GM12878 (cell line): ENCODE measurements around the gene HIVEP1. TPM values are rescaled to one million over a fixed set of nuclear protein-coding genes. Genes with fewer than 3 reads are reported as not detected.

Experiments
- ATAC-seq: fragments of 200-7000 bp; cut with Tn5 transposase; 3 replicates; pipeline ENCODE4 v1.9.1; 2020; ENCODE audit warnings: mild to moderate bottlenecking, moderate library complexity
- BruUV-seq: library from RNA; stranded (reverse); fragments of 400-500 nt; replicated peaks from 2 replicates; lab custom pipeline; 2021; lab: Mats Ljungman, UMichigan
- CTCF ChIA-PET: fragments of 300-600 bp; sonication (Branson Sonifier 250); formaldehyde crosslinking; extraction: SDS; loops from one replicate; lab custom pipeline; 2021; ENCODE audit warnings: inconsistent platforms; lab: Yijun Ruan, JAX
- POLR2A ChIA-PET: fragments of 350-600 bp; formaldehyde crosslinking; extraction: SDS; loops from one replicate; lab custom pipeline; 2021; ENCODE audit warnings: inconsistent platforms; lab: Charles Lee
- RAD21 ChIA-PET: fragments of 300-600 bp; sonication (Branson Sonifier 250); formaldehyde crosslinking; loops from one replicate; lab custom pipeline; 2023; ENCODE audit warnings: antibody characterized with exemption; ENCODE audit not compliant: unreplicated experiment; lab: Charles Lee
- SMC1A ChIA-PET: fragments of 300-600 bp; sonication (Branson Sonifier 250); formaldehyde crosslinking; loops from one replicate; lab custom pipeline; 2023; ENCODE audit not compliant: unreplicated experiment, uncharacterized antibody; lab: Charles Lee
- DNase-seq: peaks from one replicate; pipeline ENCODE4 v3.0.0-alpha.2; 2011; ENCODE audit warnings: low read depth, low spot score
- FAIRE-seq: peaks from 3 replicates; lab custom pipeline; 2011; peaks lifted over from hg19 to GRCh38; lab: Jason Lieb, UNC
- H2AFZ ChIP-seq: 2 replicates; pipeline ENCODE4 v1.6.0; 2011; ENCODE audit warnings: low read depth, low read length, control low read depth; ENCODE audit not compliant: control insufficient read depth
- H3K27ac ChIP-seq: 2 replicates; pipeline ENCODE4 v1.5.1; 2011; ENCODE audit warnings: control low read depth; ENCODE audit not compliant: control insufficient read depth, insufficient read depth
- H3K27me3 ChIP-seq, 2 experiments: replicated peaks in 1 of 2; 2 replicates each; pipeline versions ENCODE4 v1.6.0 to v1.6.1; 2011; ENCODE audit warnings: low read length in 1 of 2; ENCODE audit not compliant: control insufficient read depth in 2 of 2, insufficient read depth in 2 of 2
- H3K36me3 ChIP-seq, 2 experiments: 2 replicates each; pipeline ENCODE4 v1.5.1; 2011; ENCODE audit warnings: low read length in 1 of 2; ENCODE audit not compliant: control insufficient read depth in 2 of 2, insufficient read depth in 2 of 2
- H3K4me1 ChIP-seq: 2 replicates; pipeline ENCODE4 v1.6.1; 2011; ENCODE audit warnings: mild to moderate bottlenecking, low read length, moderate library complexity, mixed read lengths; ENCODE audit not compliant: control insufficient read depth, insufficient read depth
- H3K4me2 ChIP-seq: 2 replicates; pipeline ENCODE4 v1.6.0; 2011; ENCODE audit warnings: control low read depth; ENCODE audit not compliant: control insufficient read depth, insufficient read depth
- H3K4me3 ChIP-seq: fragments of 200-600 bp; sonication (generic); 2 replicates; pipeline ENCODE4 v1.5.1; 2016
- H3K79me2 ChIP-seq: 2 replicates; pipeline ENCODE4 v1.6.0; 2011; ENCODE audit warnings: low read length; ENCODE audit not compliant: control insufficient read depth, insufficient read depth
- H3K9ac ChIP-seq: 2 replicates; pipeline ENCODE4 v1.8.0; 2011; ENCODE audit warnings: low read length, control low read depth, mixed read lengths; ENCODE audit not compliant: control insufficient read depth, insufficient read depth
- H3K9me3 ChIP-seq: replicated peaks from 3 replicates; pipeline ENCODE4 v1.5.1; 2011; ENCODE audit warnings: mild to moderate bottlenecking, low read length; ENCODE audit not compliant: control insufficient read depth, insufficient read depth
- H4K20me1 ChIP-seq: 2 replicates; pipeline ENCODE4 v1.6.0; 2011; ENCODE audit not compliant: control insufficient read depth, insufficient read depth
- CBFB ChIP-seq: IDR thresholded peaks from 2 replicates; pipeline ENCODE4 v1.6.1; 2016; ENCODE audit warnings: antibody characterized with exemption, low read depth
- CBX3 ChIP-seq: fragments of 200-600 bp; sonication (generic); IDR thresholded peaks from 2 replicates; pipeline ENCODE4 v1.6.1; 2016; ENCODE audit warnings: low read depth, borderline replicate concordance
- CREB1 ChIP-seq: IDR thresholded peaks from 2 replicates; pipeline ENCODE4 v1.6.1; 2012; ENCODE audit warnings: low read depth, mild to moderate bottlenecking, inconsistent platforms
- ESRRA ChIP-seq: IDR thresholded peaks from 2 replicates; pipeline ENCODE4 v1.6.1; 2012; ENCODE audit warnings: mild to moderate bottlenecking, low read length, improper control_type of control experiment
- IKZF2 ChIP-seq, 2 experiments: fragments of 450-650 bp; IDR thresholded peaks; 2 replicates each; pipeline ENCODE4 v1.6.1; 2017; ENCODE audit warnings: mild to moderate bottlenecking in 2 of 2, moderate library complexity in 2 of 2
- MTA3 ChIP-seq: IDR thresholded peaks from 2 replicates; pipeline ENCODE4 v1.6.1; 2012; ENCODE audit warnings: low read length, inconsistent platforms, borderline replicate concordance
- NFIC ChIP-seq: IDR thresholded peaks from 2 replicates; pipeline ENCODE4 v1.6.1; 2012; ENCODE audit warnings: low read depth, mild to moderate bottlenecking, inconsistent platforms, low read length, moderate library complexity
- PAX5 ChIP-seq: IDR thresholded peaks from 2 replicates; pipeline ENCODE4 v1.6.1; 2011; ENCODE audit warnings: low read depth, low read length, borderline replicate concordance
- PML ChIP-seq: IDR thresholded peaks from 2 replicates; pipeline ENCODE4 v1.6.1; 2012; ENCODE audit warnings: low read length, inconsistent platforms
- POLR2AphosphoS2 ChIP-seq: IDR thresholded peaks from 2 replicates; pipeline ENCODE4 v1.6.1; 2011; ENCODE audit warnings: low read depth, mild to moderate bottlenecking, low read length, improper control_type of control experiment, moderate library complexity
- POU2F2 ChIP-seq: IDR thresholded peaks from 3 replicates; pipeline ENCODE4 v1.6.1; 2011; ENCODE audit warnings: low read depth, mild to moderate bottlenecking, low read length, borderline replicate concordance
- RELB ChIP-seq: fragments of 450-650 bp; IDR thresholded peaks from 2 replicates; pipeline ENCODE4 v1.6.1; 2017; ENCODE audit warnings: low read depth, mild to moderate bottlenecking, moderate library complexity
- RUNX3 ChIP-seq: IDR thresholded peaks from 2 replicates; pipeline ENCODE4 v1.6.1; 2012; ENCODE audit warnings: low read length, inconsistent platforms
- SRF ChIP-seq, 2 experiments: IDR thresholded peaks; 2 replicates each; pipeline ENCODE4 v1.6.1; 2011; ENCODE audit warnings: low read depth in 2 of 2, low read length in 2 of 2, mild to moderate bottlenecking in 1 of 2, moderate library complexity in 1 of 2
- TAF1 ChIP-seq: IDR thresholded peaks from 2 replicates; pipeline ENCODE4 v1.6.1; 2011; ENCODE audit warnings: mild to moderate bottlenecking, low read depth, low read length, borderline replicate concordance
- TARDBP ChIP-seq: IDR thresholded peaks from 2 replicates; pipeline ENCODE4 v1.6.1; 2016; ENCODE audit warnings: borderline replicate concordance
- TCF12 ChIP-seq: IDR thresholded peaks from 2 replicates; pipeline ENCODE4 v1.6.1; 2011; ENCODE audit warnings: low read depth, mild to moderate bottlenecking, low read length
- YY1 ChIP-seq: IDR thresholded peaks from 2 replicates; pipeline ENCODE4 v1.6.1; 2011; ENCODE audit warnings: low read depth, mild to moderate bottlenecking, low read length
- ZNF207 ChIP-seq: fragments of 450-650 bp; IDR thresholded peaks from 2 replicates; pipeline ENCODE4 v1.6.1; 2014; ENCODE audit warnings: antibody characterized with exemption, mild to moderate bottlenecking, borderline replicate concordance
- ZSCAN29 ChIP-seq: fragments of 450-650 bp; IDR thresholded peaks from 2 replicates; pipeline ENCODE4 v1.6.1; 2017; ENCODE audit warnings: mild to moderate bottlenecking, moderate library complexity
- WGBS: methylation state at CpG from one replicate; pipeline ENCODE4 v1.1.6; 2016; ENCODE audit warnings: low lambda C conversion rate; ENCODE audit not compliant: insufficient replicate concordance, insufficient coverage; ENCODE audit errors: missing lambda C conversion rate; 5-methylcytosine and 5-hydroxymethylcytosine counted together
- in situ Hi-C: fragments of 300-500 bp; cut with MboI; formaldehyde crosslinking; loops from 9 replicates; pipeline ENCODE4 v1.14.3; 2018; ENCODE audit warnings: mixed read lengths
- intact Hi-C: fragments of 100-400 bp; cut with micrococcal nuclease; formaldehyde crosslinking; loops from one replicate; pipeline ENCODE4 v1.14.2; 2022; ENCODE audit not compliant: unreplicated experiment
- polyA plus RNA-seq, 11 experiments: library from polyadenylated mRNA; depleted of rRNA in 4 of 11; unstranded in 6 of 11; stranded (reverse) in 5 of 11; fragments of >200 nt; fragmentation: Nextera tagmentation in 4 of 11; fragmentation: Illumina TruSeq in 1 of 11; extraction: Ambion mirVana in 4 of 11; extraction: Trizol in 1 of 11; gene quantifications; 1 replicate in 1 of 11; 2 replicates in 10 of 11; pipeline versions ENCODE4 v1.2.1 to v1.2.3, GENCODE V29; 2011 to 2016; ENCODE audit warnings: inconsistent platforms in 2 of 11, missing spikeins in 2 of 11, low read depth in 1 of 11
- total RNA-seq, 4 experiments: library from RNA; depleted of rRNA in 3 of 4; stranded (reverse); fragments of >200 nt in 3 of 4; fragmentation: Illumina TruSeq in 1 of 4; extraction: Trizol in 1 of 4; gene quantifications; 2 replicates each; pipeline versions ENCODE4 v1.2.1 to v1.2.3, GENCODE V29; 2013 to 2021

HIVEP1 gene
- total and polyA plus RNA-seq, 10 of the 15 experiments (the other 5 are each of a cell fraction or from before 2014, with no cell fraction given) = 4.3 to 37.5 (median 21.6) TPM

GRCh38 chr6:12012558-12013306 lies 620 bp downstream of the HIVEP1 start:
- CTCF ChIA-PET = interaction anchor here (0.6 to 2.9 kb wide), 16 partner anchors 16 to 360 kb away, joined by 3 to 11 read pairs (median 4); no protein-coding TSS in a partner anchor
- 0 out of 2 replicates have a peak, but pooled peaks have one; percentile 59 for TF ChIP-seq PML
- TF ChIP-seq POLR2AphosphoS2 = peak; percentile 72; the same call in 1 of the 2 replicates
- no peak for TF ChIP-seq CBX3
- TF ChIP-seq CREB1 = peak; percentile 33
- TF ChIP-seq ZSCAN29 = no peak
- TF ChIP-seq RELB = peak; percentile 90
- 0 out of 2 replicates have a peak, but pooled peaks have one; percentile 38 for TF ChIP-seq CBFB
- 0 out of 2 replicates have a peak, but pooled peaks have one; percentile 16 for TF ChIP-seq TCF12
- TF ChIP-seq NFIC = 0 out of 2 replicates have a peak, but pooled peaks have one; percentile 30
- TF ChIP-seq ZNF207 = 0 out of 2 replicates have a peak, but pooled peaks have one; percentile 17
- TF ChIP-seq YY1 = peak; percentile 61
- TF ChIP-seq PAX5 = peak; percentile 63; the same call in 1 of the 2 replicates
- TF ChIP-seq POU2F2 = peak; percentile 67; the same call in 2 of the 3 replicates
- peak; percentile 2; the same call in 1 of the 2 replicates for TF ChIP-seq MTA3
- TF ChIP-seq TAF1 = peak; percentile 73
- TF ChIP-seq SRF (IDR thresholded peaks at IDR 0.05; ENCODE audit: low read depth in 2 of 2, low read length in 2 of 2) = no peak
- peak; percentile 56; the same call in 1 of the 2 replicates for TF ChIP-seq TARDBP
- no peak for TF ChIP-seq ESRRA
- peak; percentile 81 to 84; a peak in 3 of 4 replicates for TF ChIP-seq IKZF2 (IDR thresholded peaks at IDR 0.05)
- TF ChIP-seq RUNX3 = peak; percentile 49

More at GRCh38 chr6:12012558-12013306, 620 bp downstream of the HIVEP1 start:
- FAIRE-seq = no peak
- Histone ChIP-seq H3K27me3 (no peaks in the 10 kb centered on the region), H3K27ac (peak overlapping the region; percentile 97), H3K79me2 (peaks cover 67% of the 10 kb centered on the region), H3K9ac (peak overlapping the region; percentile 93), H3K4me3 (peak overlapping the region; percentile 94), H4K20me1 (no peaks in the 10 kb centered on the region), H3K36me3 (peaks cover 5 to 11% of the 10 kb centered on the region in 2 experiments), H3K9me3 (peaks cover 20% of the 10 kb centered on the region), H2AFZ (no peak overlapping the region; the same call in 1 of the 2 replicates), H3K4me2 (peak overlapping the region; percentile 88), H3K4me1 (peaks cover 8% of the 10 kb centered on the region)
- SMC1A ChIA-PET = interaction anchor here (0.6 to 3.2 kb wide), 30 partner anchors 11 to 357 kb away, joined by 3 to 28 read pairs (median 8); partner anchors contain the start of gene EDN1
- peak; percentile 56 for ATAC-seq
- RAD21 ChIA-PET = interaction anchor here (0.6 to 6.9 kb wide), 32 partner anchors 18 to 592 kb away, joined by 3 to 77 read pairs (median 4); partner anchors contain the start of gene EDN1
- POLR2A ChIA-PET = interaction anchor here (0.7 to 2.6 kb wide), 11 partner anchors 32 to 301 kb away, joined by 3 to 11 read pairs (median 3); no protein-coding TSS in a partner anchor
- peak; percentile 68 for DNase-seq
- no TSS peak for BruUV-seq
- 2% methylated on average over 22 of the region's 60 CpGs for WGBS
- intact Hi-C loops (loop anchor here (1.0 to 10.0 kb wide), 9 partner anchors 37 to 594 kb away; partner anchors contain the start of gene EDN1), in situ Hi-C loops (loop anchor here (10.0 to 25.0 kb wide), 2 partner anchors 300 to 592 kb away; no protein-coding TSS in a partner anchor)
